ENCODE results near the gene UBL4B. TPM values are rescaled to one million over a fixed set of nuclear protein-coding genes. Genes with fewer than 3 reads are reported as not detected.

UBL4B gene
- polyA plus RNA-seq, 2 of the 4 experiments (the other 2 are of a cell fraction) = not detected

GRCh38 chr1:110089561-110090275 lies 22.5 kb upstream of the UBL4B start:
- ChIA-PET POLR2A (no interaction called here), CTCF (interaction anchor here (1.2 to 3.3 kb wide), 6 partner anchors 11 to 60 kb away, joined by 3 to 57 read pairs (median 6); no protein-coding TSS in a partner anchor)
- Histone ChIP-seq H3K27ac (no peak overlapping the region), H3K4me3 (no peak overlapping the region), H3K9me3 (no peaks in the 10 kb centered on the region), H3K4me2 (no peak overlapping the region), H3K4me1 (no peaks in the 10 kb centered on the region)
- 60% methylated on average over 7 of the region's 7 CpGs for WGBS (ENCODE audit: missing lambda C conversion rate)
- DNase-seq (ENCODE audit: low read depth in 1 of 2, low spot score in 1 of 2) (no peak), ATAC-seq (no peak), FAIRE-seq (no peak)
- TF ChIP-seq BCL3 (IDR thresholded peaks at IDR 0.05) = no peak
- no peak for TF ChIP-seq ZFP36 (IDR thresholded peaks at IDR 0.05; ENCODE audit: borderline replicate concordance, partially characterized antibody)
- no peak for TF ChIP-seq CHD4 (IDR thresholded peaks at IDR 0.05; ENCODE audit: borderline replicate concordance)
- no peak for TF ChIP-seq TP53 (CRISPR knock-in tag; IDR thresholded peaks at IDR 0.05)
- no peak for TF ChIP-seq HOXA7 (CRISPR knock-in tag; IDR thresholded peaks at IDR 0.05)

GRCh38 chr1:110091381-110091780 lies 20.9 kb upstream of the UBL4B start:
- no peaks in the 10 kb centered on the region for H3K9me3 ChIP-seq
- no peak for FAIRE-seq
- 39% methylated on average over 2 of the region's 2 CpGs for WGBS (ENCODE audit: missing lambda C conversion rate)
- TF ChIP-seq ESRRA (IDR thresholded peaks at IDR 0.05; ENCODE audit: borderline replicate concordance, low read length) (no peak), CHD4 (IDR thresholded peaks at IDR 0.05; ENCODE audit: borderline replicate concordance) (no peak), ELK1 (IDR thresholded peaks at IDR 0.05; ENCODE audit: low read depth, low read length) (no peak), HOXB13 (CRISPR knock-in tag; IDR thresholded peaks at IDR 0.05; ENCODE audit: low read depth) (no peak), REST (IDR thresholded peaks at IDR 0.05) (no peak), ZFP36 (IDR thresholded peaks at IDR 0.05; ENCODE audit: borderline replicate concordance, partially characterized antibody) (no peak), TP53 (CRISPR knock-in tag; IDR thresholded peaks at IDR 0.05) (no peak), ZC3H11A (IDR thresholded peaks at IDR 0.05) (no peak), MYC (IDR thresholded peaks at IDR 0.05; ENCODE audit: borderline replicate concordance, low read length) (no peak), ZSCAN20 (CRISPR knock-in tag; IDR thresholded peaks at IDR 0.05) (no peak), ZNF302 (CRISPR knock-in tag; IDR thresholded peaks at IDR 0.05) (no peak), POLR2A (IDR thresholded peaks at IDR 0.05; ENCODE audit: low read length) (no peak), EHF (CRISPR knock-in tag; IDR thresholded peaks at IDR 0.05) (no peak), CEBPB (IDR thresholded peaks at IDR 0.05) (no peak), MAZ (IDR thresholded peaks at IDR 0.05; ENCODE audit: borderline replicate concordance, low read depth, low read length) (no peak), CBX8 (IDR thresholded peaks at IDR 0.05) (no peak)
- POLR2A ChIA-PET = no interaction called here
- DNase-seq (ENCODE audit: low read depth in 1 of 2, low spot score in 1 of 2) = no peak
- H3K4me1 ChIP-seq = no peaks in the 10 kb centered on the region
- CTCF ChIA-PET = interaction anchor here (0.7 to 8.1 kb wide), 8 partner anchors 9 to 369 kb away, joined by 3 to 75 read pairs (median 4); no protein-coding TSS in a partner anchor
- H3K4me2 ChIP-seq = no peak overlapping the region
- H3K4me3 ChIP-seq = no peak overlapping the region
- no peak for ATAC-seq
- H3K27ac ChIP-seq = no peak overlapping the region
